PC-9 (cell line): ENCODE data around the gene RASEF. TPM values are rescaled to one million over a fixed set of nuclear protein-coding genes. Genes with fewer than 3 reads are reported as not detected.
"Not testable (repeated sequence)": the region's sequence is repeated elsewhere in the genome, so short reads cannot be mapped to it uniquely, and the experiment has no call there.

Experiments
- BruUV-seq: library from RNA; stranded (reverse); fragments of 400-500 nt; replicated peaks from 2 replicates; lab custom pipeline; 2021; lab: Mats Ljungman, UMichigan
- CTCF ChIA-PET: fragments of 300-600 bp; sonication (Branson Sonifier 250); formaldehyde crosslinking; loops from one replicate; lab custom pipeline; 2022; ENCODE audit warnings: antibody characterized with exemption; lab: Charles Lee
- POLR2A ChIA-PET: fragments of 300-600 bp; sonication (Branson Sonifier 250); formaldehyde crosslinking; loops from one replicate; lab custom pipeline; 2022; ENCODE audit warnings: antibody characterized with exemption; ENCODE audit not compliant: unreplicated experiment; lab: Charles Lee
- DNase-seq, 2 experiments: peaks; one replicate each; pipeline versions ENCODE4 v3.0.0 to v3.0.0-alpha.2; 2015 to 2022; ENCODE audit warnings: mixed read lengths in 1 of 2
- H2AFZ ChIP-seq: fragments of 200-600 bp; sonication (generic); 2 replicates; pipeline ENCODE4 v1.8.1; 2017; ENCODE audit warnings: antibody characterized with exemption
- H3F3A ChIP-seq: fragments of 200-600 bp; sonication (generic); 2 replicates; pipeline ENCODE4 v1.8.1; 2017; ENCODE audit warnings: antibody characterized with exemption, mild to moderate bottlenecking, low read depth; ENCODE audit not compliant: insufficient read depth
- H3K27ac ChIP-seq: fragments of 200-600 bp; sonication (generic); 2 replicates; pipeline ENCODE4 v1.6.1; 2016; ENCODE audit warnings: mixed run types
- H3K27me3 ChIP-seq: fragments of 200-600 bp; sonication (generic); 2 replicates; pipeline ENCODE4 v1.6.1; 2016; ENCODE audit warnings: low read depth, mixed run types; ENCODE audit not compliant: insufficient read depth
- H3K36me3 ChIP-seq: fragments of 200-600 bp; sonication (generic); 2 replicates; pipeline ENCODE4 v1.6.1; 2016; ENCODE audit warnings: low read depth, mixed run types
- H3K4me1 ChIP-seq: fragments of 200-600 bp; sonication (generic); replicated peaks from 2 replicates; pipeline ENCODE4 v1.6.1; 2016; ENCODE audit warnings: mixed run types; ENCODE audit not compliant: insufficient read depth
- H3K4me2 ChIP-seq: fragments of 200-600 bp; sonication (generic); 2 replicates; pipeline ENCODE4 v1.6.1; 2017; ENCODE audit warnings: mixed run types
- H3K4me3 ChIP-seq: fragments of 200-600 bp; sonication (generic); 2 replicates; pipeline ENCODE4 v1.6.1; 2016; ENCODE audit warnings: mixed run types
- H3K79me2 ChIP-seq: fragments of 200-600 bp; sonication (generic); 2 replicates; pipeline ENCODE4 v1.6.1; 2017; ENCODE audit warnings: low read depth, mixed run types
- H3K9me2 ChIP-seq: fragments of 200-600 bp; sonication (generic); 2 replicates; pipeline ENCODE4 v1.8.1; 2017; ENCODE audit warnings: mild to moderate bottlenecking; ENCODE audit not compliant: insufficient read depth
- H3K9me3 ChIP-seq: fragments of 200-600 bp; sonication (generic); 2 replicates; pipeline ENCODE4 v1.8.1; 2016; ENCODE audit warnings: low read depth; ENCODE audit not compliant: insufficient read depth
- H4K20me1 ChIP-seq: fragments of 200-600 bp; sonication (generic); 2 replicates; pipeline ENCODE4 v1.8.1; 2017; ENCODE audit not compliant: insufficient read depth
- CTCF ChIP-seq: fragments of 200-600 bp; sonication (generic); conservative IDR thresholded peaks from 2 replicates; pipeline ENCODE4 v1.6.1; 2017; ENCODE audit warnings: mixed run types, antibody characterized with exemption, mild to moderate bottlenecking, moderate library complexity
- EZH2 ChIP-seq: fragments of 200-600 bp; sonication (generic); IDR thresholded peaks from 2 replicates; pipeline ENCODE4 v1.8.0; 2017; ENCODE audit warnings: antibody characterized with exemption, low read depth
- intact Hi-C: fragments of 100-400 bp; cut with micrococcal nuclease; formaldehyde crosslinking; loops from one replicate; pipeline ENCODE4 v1.10.0; 2022; ENCODE audit not compliant: unreplicated experiment
- total RNA-seq: library from RNA; stranded (reverse); gene quantifications from 2 replicates; pipeline ENCODE4 v1.2.3, GENCODE V29; 2021

RASEF gene
- total RNA-seq, 1 experiment from 2014 or later: 12.8 TPM

GRCh38 chr9:82934949-82935348 is 128.0 kb downstream of the RASEF start:
- Histone ChIP-seq H4K20me1 (no peaks in the 10 kb centered on the region), H3K27me3 (no peaks in the 10 kb centered on the region), H3K27ac (peak overlapping the region; percentile 42), H3F3A (peaks cover 15% of the 10 kb centered on the region), H3K4me3 (no peak overlapping the region), H3K4me2 (peak overlapping the region; percentile 33), H3K36me3 (no peaks in the 10 kb centered on the region), H2AFZ (no peak overlapping the region), H3K79me2 (no peaks in the 10 kb centered on the region), H3K4me1 (peaks cover 28% of the 10 kb centered on the region), H3K9me3 (peaks cover 14% of the 10 kb centered on the region), H3K9me2 (no peaks in the 10 kb centered on the region)
- TF ChIP-seq CTCF (no peak), EZH2 (no peak)
- ChIA-PET CTCF (interaction anchor here (0.6 kb wide), 2 partner anchors 603 to 1544 kb away, joined by 3 read pairs; no protein-coding TSS in a partner anchor), POLR2A (interaction anchor here (0.6 to 0.7 kb wide), 3 partner anchors 77 to 221 kb away, joined by 8 to 21 read pairs (median 15); no protein-coding TSS in a partner anchor)
- BruUV-seq: no TSS peak
- peak; percentile 59 to 94 for DNase-seq
- intact Hi-C loops: loop anchor here (5.0 kb wide), 1 partner anchor 123 kb away; no protein-coding TSS in a partner anchor

GRCh38 chr9:82934025-82934424 is 128.9 kb downstream of the RASEF start:
- POLR2A ChIA-PET, H3K27me3 ChIP-seq: not testable (repeated sequence)

GRCh38 chr9:82930116-82930515 is 132.8 kb downstream of the RASEF start:
- no peak overlapping the region for H3K4me3 ChIP-seq

More at GRCh38 chr9:82934025-82934424, 128.9 kb downstream of the RASEF start:
- H3K4me2 ChIP-seq: 0 out of 2 replicates have a peak overlapping the region, but pooled peaks have one; percentile 33
- peaks cover 15% of the 10 kb centered on the region for H3F3A ChIP-seq
- H3K36me3 ChIP-seq, intact Hi-C loops, DNase-seq, H3K4me3 ChIP-seq, H4K20me1 ChIP-seq, H3K9me2 ChIP-seq, H3K79me2 ChIP-seq, H2AFZ ChIP-seq, BruUV-seq: not testable (repeated sequence)
- CTCF ChIA-PET: interaction anchor here (0.7 kb wide), 1 partner anchor 104 kb away, joined by 3 read pairs; no protein-coding TSS in a partner anchor
- peaks cover 14% of the 10 kb centered on the region for H3K9me3 ChIP-seq
- H3K4me1 ChIP-seq: peaks cover 19% of the 10 kb centered on the region
- H3K27ac ChIP-seq: peak overlapping the region; percentile 42; the same call in 1 of the 2 replicates

More at GRCh38 chr9:82930116-82930515, 132.8 kb downstream of the RASEF start:
- Histone ChIP-seq H3K9me2 (no peaks in the 10 kb centered on the region), H3K27ac (no peak overlapping the region), H4K20me1 (no peaks in the 10 kb centered on the region), H3K36me3 (no peaks in the 10 kb centered on the region), H3K9me3 (peaks cover 9% of the 10 kb centered on the region), H2AFZ (no peak overlapping the region), H3K27me3 (no peaks in the 10 kb centered on the region), H3K4me2 (no peak overlapping the region), H3K4me1 (peaks cover 10% of the 10 kb centered on the region), H3K79me2 (no peaks in the 10 kb centered on the region), H3F3A (peaks cover 12% of the 10 kb centered on the region)
- CTCF ChIA-PET: no interaction called here
- intact Hi-C loops: no loop called here
- DNase-seq: no peak
- TF ChIP-seq EZH2 (no peak), CTCF (no peak)
- POLR2A ChIA-PET: no interaction called here
- BruUV-seq: no TSS peak
